Ureter (tissue), 1 donor: ENCODE results near the gene KLK10. TPM values are rescaled to one million over a fixed set of nuclear protein-coding genes. Genes with fewer than 3 reads are reported as not detected.
A peak's percentile ranks its signal among the peaks of the same experiment; 100 is the strongest.

Experiments
- DNase-seq: peaks from one replicate; pipeline ENCODE4 v3.0.0-alpha.2; 2020; ENCODE audit warnings: low spot score
- total RNA-seq: library from RNA; stranded (reverse); gene quantifications from one replicate; pipeline ENCODE4 v1.2.4, GENCODE V29; 2023
- donor health status: DM: yes; HTN: yes; CAD: no.

KLK10 gene
- total RNA-seq, 1 donor from 2014 or later, result 0.29 TPM

DNA sequence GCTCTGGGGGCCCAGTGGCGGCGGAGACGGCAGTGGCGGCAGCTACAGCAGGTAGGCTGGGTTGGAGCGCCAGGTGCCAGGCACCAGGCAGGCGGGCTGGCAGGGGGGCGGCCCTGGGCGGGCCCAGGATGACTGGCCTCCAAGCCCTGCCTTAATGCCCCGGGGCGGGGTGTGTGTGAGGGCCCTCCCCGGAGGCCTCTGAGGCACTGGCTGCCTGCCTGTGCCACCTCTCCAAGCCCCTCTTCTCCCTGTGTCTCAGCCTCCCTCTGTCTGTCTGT, 7.0 kb upstream of the KLK10 start, which contains the start of gene KLK11:
KLK11 (minus strand) TSS at position 63 of the 278 bp plus-strand sequence. CDS start 985 bp downstream, outside the sequence.
- DNase-seq, result no peak

- no peak for DNase-seq
Measured at GRCh38 chr19:51025809-51026553, 6.5 kb upstream of the KLK10 start.

- DNase-seq, result no peak
Measured at GRCh38 chr19:51025401-51025800, 5.9 kb upstream of the KLK10 start.

- DNase-seq, result no peak
Measured at GRCh38 chr19:51024924-51025323, 5.4 kb upstream of the KLK10 start.

DNA sequence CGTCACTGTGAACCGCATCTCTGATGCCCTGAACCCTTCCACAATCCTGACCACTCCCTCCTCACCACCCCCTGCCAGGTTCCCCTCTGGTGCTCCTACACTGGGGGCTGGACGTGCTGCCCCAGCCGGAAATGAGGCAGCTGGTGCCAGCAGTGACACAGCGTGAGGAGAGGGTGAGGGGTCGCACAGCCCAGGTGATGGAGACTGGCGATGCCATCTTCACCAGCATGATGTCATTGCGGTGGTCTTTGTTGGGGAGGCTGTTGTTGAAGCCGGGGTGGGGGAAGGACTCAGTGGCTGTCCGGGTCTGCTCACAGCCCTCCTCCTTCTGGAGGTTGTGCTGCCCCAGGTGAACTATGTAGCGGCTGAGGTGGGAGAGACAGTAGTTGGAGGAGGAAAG, 4.4 kb upstream of the KLK10 start:
- no peak for DNase-seq

DNA sequence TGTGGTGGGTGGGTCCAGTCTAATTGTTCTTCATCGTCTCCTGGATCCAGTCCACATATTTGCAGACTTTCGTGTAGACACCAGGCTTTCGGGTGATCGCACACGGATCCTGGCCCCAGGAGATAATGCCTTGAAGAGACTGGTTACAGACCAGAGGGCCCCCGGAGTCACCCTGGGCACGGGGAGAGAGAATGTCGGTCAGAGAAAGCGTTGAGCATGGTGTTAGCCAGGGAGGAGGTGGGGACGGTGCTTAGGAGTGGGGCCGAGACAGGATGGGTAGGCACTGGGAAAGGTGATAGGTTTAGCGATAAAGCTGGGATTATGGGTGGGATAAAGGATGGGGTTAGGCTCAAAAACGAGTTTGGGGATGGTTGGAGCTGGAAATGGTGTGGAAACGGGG, 3.0 kb upstream of the KLK10 start:
- DNase-seq, result no peak

DNA sequence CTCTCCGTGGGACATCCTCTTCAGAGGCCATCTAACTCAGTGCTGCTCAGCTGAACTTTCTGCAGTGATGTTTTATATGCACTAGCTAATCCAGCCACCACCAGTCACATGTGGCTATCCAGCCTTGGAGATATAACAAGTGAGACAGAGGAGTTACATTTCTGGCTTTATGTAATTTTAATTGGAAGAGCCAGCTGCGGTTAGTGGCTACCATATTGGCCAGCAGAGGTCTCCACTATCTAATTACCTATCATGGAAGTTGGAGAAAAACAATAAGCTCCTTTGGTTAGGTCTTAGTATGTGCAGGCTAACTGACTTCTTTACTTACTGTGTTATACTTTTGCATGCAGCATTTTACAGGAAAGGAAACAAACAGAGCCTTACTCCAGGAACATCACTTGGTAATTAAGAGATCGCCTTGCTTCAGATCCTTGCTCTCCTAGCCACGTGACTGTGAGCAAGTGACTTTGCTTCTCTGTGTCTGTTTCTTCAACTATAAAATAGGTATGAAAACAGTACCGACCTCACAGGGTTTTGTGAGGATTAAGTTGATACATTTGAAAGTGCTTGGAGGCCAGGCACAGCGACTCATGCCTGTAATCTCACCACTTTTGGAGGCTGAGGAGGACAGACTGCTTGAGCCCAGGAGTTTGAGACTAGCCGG, 1.6 kb upstream of the KLK10 start:
- no peak for DNase-seq

- no peak for DNase-seq
Measured at GRCh38 chr19:51018745-51019543, 565 bp downstream of the KLK10 start.

DNA sequence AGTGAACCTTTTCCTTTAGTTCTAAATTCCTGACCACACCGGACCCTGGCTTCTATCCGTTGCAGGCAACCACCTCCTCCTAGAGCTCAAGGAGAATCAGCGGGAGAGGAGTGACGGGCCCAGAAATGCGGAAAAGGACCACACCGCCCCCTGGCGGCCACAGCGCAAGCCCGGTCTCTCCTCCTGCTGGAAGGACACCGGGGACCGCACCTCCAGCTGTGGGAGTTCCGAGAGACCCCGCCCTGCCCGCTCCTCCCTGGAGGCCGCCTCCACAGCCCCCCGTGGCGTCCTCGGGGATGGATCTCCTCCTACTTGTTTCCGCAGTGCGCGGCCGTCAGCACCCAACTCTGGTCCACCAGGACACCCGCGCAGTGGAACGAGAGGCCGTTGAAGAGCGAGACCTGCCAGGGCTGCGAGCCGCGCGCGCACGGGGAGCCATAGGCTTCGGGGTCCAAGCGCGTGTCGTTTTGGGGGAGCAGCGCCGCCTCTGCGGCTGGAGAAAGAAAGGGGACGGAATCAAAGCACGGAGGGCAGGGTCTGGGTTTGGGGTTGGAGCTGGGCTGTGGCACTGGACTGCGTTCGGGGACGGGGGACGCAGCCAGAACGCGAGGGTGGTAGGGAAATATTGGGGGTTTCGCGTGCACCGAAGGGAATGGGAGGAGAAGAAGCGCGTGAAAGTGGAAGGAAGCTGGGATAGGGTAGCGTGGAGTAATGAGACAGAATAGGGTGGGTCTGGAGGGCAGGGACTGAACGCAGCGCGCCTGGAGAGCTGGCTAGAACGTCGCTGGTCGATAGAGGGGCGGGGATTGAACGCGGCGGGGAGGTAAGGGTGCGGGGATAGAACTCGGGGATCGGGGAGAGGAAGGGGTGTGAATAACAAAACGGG, 2.5 kb downstream of the KLK10 start:
- peak; percentile 69 for DNase-seq

DNA sequence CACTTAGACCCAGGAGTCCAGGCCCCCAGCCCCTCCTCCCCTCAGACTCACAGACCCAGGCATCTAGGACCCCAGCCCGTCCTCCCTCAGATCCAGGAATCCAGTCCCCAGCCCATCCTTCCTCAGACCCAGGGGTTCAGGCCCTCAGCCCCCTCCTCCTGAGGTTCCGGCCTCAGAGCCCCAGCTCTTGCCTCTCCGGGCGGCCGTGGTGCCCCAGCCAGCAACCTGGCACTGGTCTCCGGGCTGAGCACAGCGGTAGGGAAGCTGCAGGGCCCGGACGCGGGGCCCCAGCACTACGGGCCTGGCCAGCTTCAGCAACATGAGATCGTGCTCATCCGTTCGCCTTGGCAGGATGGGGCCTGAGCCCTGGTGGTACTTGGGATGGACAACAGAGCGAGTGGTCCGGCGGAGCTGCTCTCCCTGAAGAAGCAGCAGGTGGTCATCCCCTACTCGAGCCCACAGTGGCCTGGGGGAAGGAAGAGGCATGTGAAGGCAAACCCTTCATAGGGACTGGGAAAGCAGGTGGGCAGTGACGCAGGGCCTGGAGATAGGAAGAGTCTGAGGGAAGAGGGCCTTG, 3.7 kb downstream of the KLK10 start:
- no peak for DNase-seq

DNA sequence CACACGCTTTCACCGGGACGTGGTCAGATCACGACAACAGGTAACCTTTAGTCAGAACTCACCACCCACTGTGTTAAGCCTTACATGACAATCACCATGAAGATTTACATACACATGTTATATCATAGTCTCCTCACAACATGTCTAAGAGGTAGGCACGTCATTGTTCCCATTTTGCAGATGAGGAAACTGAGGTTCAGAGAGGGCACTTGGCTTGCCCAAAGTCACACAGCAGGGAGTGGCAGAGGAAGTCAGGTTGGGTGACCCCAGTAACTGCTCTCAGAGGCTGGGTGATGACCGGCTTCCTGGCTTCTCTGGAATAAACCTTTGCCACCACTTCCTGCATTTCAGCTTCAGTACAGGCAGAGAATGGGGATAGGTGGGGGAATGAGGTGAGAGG, 5.3 kb downstream of the KLK10 start:
- no peak for DNase-seq

GRCh38 chr19:51012661-51013190, 6.8 kb downstream of the KLK10 start:
- DNase-seq, result no peak

DNA sequence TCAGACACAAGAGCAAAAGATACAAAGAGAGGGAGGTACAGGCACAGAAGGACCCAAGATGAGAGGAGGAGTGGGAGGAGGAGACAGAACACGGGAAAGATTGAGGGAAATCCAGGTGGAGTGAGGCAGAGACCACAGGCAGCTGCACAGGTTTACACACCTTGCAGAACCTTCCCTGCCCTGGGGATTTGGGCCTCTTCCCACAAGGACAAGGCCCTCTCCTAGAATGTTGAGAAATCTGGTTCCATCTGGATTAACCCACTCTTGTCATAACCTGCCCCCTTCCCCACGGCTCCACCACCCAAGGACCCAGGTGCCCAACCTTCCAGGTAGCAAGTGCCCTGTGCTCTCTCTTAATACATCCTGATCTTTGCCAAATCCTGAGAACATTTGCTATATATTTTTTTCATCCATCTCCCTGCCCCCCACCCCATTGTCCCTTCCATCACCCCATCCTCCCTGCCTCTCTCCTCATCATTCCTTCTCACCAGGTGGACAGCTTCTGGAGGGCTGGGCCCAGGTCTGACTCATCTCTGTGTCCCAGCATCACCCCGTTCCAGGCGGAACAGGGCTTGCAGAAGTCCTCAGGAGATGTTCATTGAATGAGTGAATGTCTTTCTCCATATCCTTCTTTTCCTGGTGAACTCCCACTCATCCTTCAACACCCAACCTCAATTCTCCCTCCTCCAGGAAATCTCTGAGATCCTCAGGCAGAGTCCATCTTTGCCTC, 9.3 kb downstream of the KLK10 start:
- DNase-seq, result no peak

DNA sequence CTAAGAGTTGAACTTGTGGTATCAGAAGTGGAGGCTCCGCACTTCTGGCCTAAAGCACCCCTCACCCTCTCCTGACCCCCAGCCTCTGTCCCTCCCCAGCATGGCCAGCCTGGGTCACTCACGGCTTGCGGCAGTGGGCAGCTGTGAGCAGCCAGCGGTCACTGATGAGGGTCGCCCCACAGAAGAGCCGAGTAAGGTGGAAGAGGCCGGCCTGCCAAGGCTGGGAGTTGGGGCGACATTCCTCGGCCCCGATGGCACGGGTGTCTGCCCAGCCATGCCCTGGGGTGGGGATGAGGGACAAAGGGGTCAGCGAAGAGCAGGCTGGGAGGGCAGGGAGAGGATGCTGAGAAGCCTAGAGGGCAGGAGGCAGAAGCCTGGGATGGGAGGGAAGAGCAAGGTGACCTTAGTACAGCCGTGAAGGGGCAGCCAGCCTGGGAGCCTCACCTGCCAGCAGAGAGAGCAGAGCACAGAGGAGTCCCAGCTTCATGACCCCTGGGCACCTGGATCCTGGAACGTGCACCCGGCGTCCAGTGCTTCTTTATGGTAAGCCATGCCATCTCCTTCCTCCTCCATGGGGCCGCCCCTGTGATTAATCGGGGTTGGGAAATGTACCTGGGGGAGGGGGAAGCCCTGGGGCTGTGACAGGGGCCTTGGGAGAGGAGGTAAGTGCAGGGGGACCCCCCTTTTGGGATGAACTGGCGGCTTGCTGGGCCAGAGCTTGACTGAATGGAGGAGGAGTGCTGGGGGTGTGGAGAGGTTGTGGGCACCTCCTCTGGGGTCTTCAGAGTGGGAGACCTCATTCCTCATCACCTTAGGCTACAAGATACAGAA, 10.2 kb downstream of the KLK10 start:
- DNase-seq, result no peak

GRCh38 chr19:51007488-51007887, 12.0 kb downstream of the KLK10 start:
- no peak for DNase-seq

DNA sequence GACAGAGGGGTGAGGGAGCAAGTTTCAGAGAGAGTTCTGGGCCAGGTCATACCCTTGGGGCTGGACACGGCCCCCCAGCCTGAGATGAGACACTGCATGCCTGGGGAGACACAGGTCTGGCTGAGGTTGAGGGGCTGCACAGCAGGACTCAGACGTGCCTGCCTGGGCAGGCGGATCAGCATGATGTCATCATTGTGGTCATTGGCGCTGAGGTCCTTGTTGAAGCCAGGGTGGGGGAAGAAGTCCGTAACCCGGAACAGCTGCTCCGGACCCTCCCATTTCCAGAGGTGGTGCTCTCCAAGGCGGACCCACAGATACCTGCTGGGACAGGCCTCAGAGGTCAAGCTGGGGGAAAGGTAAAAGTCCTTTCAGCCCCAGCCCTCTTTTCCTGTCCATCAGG, 13.1 kb downstream of the KLK10 start:
- DNase-seq, result no peak

DNA sequence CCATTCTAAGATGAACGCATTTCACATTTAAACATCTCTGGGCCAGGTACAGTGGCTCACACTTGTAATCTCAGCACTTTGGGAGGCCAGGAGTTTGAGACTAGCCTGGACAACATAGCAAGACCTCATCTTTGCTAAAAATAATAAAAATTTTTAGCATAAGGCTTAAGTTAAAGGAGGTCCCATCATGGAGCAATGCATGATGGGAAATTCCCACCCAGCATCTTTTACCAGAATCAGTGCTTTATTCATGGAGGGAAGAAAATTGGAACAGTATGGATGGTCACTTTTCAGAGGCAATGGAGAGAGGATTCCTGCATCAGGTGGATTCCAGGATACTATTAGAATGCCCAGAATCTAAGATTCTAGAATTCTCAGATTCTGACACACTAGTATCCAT, 14.3 kb downstream of the KLK10 start:
- DNase-seq, result no peak

DNA sequence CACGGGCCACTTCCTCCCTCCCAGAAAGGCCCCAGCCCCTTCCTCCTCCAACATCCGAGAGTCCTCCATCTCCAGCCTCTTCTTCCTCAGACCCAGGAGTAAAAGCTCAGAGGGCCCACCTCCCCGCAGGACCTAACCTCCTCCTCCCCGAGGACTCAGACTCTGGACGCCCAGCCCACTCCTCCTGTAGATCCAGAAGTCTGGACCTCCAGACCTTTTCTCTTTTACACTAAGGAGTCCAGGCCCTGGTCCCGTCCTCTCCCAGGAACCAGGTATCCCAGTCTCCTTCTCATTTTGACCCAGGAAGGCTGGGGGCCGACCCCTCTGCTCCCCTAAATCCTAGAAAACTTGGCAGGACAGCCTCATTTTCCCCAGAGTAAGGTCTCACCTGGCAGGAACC, 16.2 kb downstream of the KLK10 start:
- DNase-seq, result no peak

DNA sequence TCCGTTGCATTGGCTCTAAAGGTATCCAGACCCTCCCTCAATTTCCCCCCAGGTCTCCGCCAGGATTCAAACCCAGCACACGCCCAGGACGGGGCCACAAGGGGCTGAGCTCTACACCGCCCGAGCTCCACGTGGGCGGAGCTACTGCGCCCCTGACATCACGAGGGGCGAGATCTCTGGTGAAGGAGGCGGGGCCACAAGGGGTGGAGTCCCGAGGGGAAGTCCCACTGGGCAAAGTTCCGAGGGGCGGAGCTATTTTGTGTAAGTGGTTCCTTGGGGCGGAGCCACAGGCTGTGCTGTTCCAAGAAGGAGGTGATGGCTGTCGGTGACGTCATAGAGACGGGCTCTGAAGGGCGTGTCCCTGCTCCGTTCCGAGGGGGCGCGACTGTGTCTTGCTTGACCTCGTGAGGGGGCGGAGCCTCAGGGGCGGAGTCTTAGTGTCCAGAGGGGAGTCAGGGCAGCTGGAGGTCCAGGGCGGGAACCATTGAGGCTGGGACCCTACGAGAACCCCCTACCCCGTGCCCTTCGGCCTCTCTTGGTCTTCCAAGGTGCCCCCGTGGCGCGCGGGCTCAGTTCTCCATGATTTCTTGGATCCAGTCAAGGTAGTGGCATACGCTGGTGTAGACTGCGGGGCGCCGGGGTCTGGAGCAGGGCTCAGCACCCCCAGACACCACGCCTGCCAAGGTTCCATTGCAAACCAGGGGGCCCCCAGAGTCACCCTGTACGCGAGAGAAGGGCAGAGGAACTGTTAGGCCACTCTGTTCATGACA, 16.8 kb downstream of the KLK10 start:
- DNase-seq, result no peak
